ENCODE results near the gene MED29.

Gene MED29

GRCh38 chr19:39445196-39446111 lies 54.3 kb downstream of the MED29 start, which contains the start of gene SUPT5H:
Gene SUPT5H, plus strand, starts transcription at chr19:39445582. Its CDS starts 309 bp downstream, at chr19:39445891.
- H3K4me3 ChIP-seq (ENCODE audit: low read depth, low read length): peak within 1 kb of the TSS; percentile 99
- TF ChIP-seq, protein P1, sequence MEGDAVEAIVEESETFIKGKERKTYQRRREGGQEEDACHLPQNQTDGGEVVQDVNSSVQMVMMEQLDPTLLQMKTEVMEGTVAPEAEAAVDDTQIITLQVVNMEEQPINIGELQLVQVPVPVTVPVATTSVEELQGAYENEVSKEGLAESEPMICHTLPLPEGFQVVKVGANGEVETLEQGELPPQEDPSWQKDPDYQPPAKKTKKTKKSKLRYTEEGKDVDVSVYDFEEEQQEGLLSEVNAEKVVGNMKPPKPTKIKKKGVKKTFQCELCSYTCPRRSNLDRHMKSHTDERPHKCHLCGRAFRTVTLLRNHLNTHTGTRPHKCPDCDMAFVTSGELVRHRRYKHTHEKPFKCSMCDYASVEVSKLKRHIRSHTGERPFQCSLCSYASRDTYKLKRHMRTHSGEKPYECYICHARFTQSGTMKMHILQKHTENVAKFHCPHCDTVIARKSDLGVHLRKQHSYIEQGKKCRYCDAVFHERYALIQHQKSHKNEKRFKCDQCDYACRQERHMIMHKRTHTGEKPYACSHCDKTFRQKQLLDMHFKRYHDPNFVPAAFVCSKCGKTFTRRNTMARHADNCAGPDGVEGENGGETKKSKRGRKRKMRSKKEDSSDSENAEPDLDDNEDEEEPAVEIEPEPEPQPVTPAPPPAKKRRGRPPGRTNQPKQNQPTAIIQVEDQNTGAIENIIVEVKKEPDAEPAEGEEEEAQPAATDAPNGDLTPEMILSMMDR (IDR thresholded peaks at IDR 0.05; ENCODE audit: insufficient read depth, low read depth, low read length, missing control alignments): no peak
- DNase-seq (ENCODE audit: low read depth): peak; percentile 100

DNA sequence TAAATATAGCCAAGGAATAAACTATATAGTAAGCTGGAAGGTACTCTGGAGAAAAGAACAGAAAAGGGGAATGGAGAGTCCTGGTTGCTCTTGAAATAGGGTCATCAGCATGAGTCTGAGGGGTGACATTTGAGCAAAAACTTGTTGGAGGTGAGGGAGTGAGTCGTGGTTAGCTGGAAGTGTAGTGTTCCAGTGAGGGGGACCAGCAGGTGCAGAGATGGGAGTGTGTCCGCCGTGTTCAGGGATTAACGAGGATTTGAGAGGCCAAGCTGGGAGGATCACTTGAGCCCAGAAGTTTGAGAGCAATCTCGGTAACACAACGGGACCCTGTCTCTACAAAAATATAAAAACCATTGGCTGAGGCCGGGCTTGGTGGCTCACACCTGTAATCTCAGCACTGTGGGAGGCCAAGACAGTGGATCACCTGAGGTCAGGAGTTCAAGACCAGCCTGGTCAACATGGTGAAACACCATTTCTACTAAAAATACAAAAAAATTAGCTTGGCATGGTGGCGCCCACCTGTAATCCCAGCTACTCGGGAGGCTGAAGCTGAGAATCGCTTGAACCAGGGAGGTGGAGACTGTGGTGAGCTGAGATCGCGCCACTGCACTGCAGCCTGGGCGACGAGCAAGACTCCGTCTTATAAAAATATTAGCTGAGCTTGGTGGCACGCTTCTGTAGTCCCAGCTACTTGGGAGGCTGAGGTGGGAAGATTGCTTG lies 55.3 kb downstream of the MED29 start:
- DNase-seq (ENCODE audit: low read depth): no peak
- H3K4me3 ChIP-seq (ENCODE audit: low read depth, low read length): peak overlapping the region; percentile 99
- TF ChIP-seq, protein P1 (IDR thresholded peaks at IDR 0.05; ENCODE audit: insufficient read depth, low read depth, low read length, missing control alignments): no peak

DNA sequence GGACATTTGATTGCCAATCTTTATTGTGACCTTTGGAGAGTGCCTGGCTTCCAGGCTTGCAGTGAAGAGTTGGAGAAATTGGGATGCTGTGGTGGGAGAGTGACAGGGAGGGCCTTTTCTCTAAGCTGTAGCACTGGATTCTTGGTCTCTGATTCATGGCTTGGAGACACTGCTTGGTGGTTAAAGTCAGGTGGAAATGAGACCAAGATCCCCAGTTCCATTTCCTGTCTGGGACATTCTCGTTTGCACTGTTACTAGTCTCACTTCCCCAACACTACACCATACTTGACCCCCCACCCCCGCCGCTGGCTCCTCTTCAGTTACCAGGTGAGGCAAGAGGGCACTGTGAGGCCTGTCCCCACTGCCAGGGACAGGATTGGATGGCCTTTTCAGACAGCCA lies 57.1 kb downstream of the MED29 start:
- peak overlapping the region; percentile 36 for H3K4me3 ChIP-seq (ENCODE audit: low read depth, low read length)
- TF ChIP-seq, protein P1 (IDR thresholded peaks at IDR 0.05; ENCODE audit: insufficient read depth, low read depth, low read length, missing control alignments): no peak
- DNase-seq (ENCODE audit: low read depth): peak; percentile 73

DNA sequence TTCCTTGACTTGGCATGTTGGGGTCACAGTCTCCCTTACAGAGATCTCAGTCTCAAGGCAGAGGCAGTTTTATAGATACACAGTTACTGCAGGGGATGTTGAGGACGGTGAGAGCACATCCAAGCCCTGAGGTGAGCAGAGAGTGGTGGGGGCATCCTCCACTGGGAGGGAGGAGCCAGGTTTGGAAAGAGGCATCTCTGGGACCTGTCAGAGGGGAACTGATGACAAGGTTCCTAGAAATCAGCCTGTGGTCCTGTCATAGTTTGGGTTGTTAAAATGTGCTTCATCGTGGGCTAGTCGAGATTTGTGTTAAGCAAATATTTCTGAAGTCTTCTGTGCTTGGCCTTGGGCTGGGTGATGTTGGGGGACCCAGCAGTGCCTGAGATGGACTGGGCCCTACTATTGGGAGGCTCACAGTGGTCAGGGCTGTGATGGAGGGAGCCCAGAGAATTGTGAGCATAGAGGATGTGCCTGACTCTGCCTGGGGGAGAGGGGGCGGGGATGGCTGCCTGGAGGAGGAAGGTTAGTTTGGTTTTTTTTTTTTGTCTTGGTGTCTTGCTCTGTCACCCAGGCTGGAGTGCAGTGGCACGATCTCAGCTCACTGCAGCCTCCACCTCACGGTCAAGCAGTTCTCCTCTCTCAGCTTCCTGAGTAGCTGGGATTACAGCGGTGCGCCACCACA lies 58.1 kb downstream of the MED29 start:
- no peak overlapping the region for H3K4me3 ChIP-seq (ENCODE audit: low read depth, low read length)
- DNase-seq (ENCODE audit: low read depth): no peak
- TF ChIP-seq, protein P1 (IDR thresholded peaks at IDR 0.05; ENCODE audit: insufficient read depth, low read depth, low read length, missing control alignments): no peak
